ENCODE results near the gene ARHGAP30.

The ARHGAP30 gene

DNA sequence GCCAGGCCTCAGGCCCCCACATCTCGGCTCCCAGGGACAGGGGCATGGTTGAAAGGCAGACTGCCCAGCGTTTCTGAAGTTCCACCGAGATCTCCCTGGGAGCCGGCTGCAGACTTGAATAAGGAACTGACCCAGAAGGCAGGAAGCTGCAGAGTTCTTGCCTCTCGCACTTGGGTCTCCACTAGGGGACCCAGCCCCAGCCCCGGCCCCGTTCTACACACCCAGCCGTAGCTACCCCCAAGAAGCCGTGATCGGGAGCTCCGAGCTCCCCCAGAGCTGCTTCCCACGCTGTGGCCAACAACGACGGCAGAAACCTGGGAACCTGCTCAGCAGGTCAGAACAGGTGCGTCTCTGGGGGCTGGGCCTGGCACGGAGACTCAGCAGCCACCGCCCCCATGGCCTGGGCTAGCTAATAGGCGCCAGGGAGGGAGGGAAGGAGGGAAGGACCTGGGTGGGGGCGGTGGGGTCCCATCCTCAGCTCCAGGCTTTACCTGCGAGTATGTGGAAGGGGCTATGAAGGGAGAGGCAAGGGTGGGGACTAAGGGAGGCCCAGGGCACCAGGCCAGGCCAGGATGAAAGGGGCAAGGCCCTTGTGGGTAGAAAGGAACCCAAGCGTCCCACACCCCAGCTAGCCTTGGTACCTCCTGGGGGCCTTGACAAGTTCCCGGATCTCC is 19.7 kb upstream of the ARHGAP30 start, which contains the start of gene NECTIN4:
NECTIN4 (minus strand) TSS at position 308 of the 674 bp plus-strand sequence; CDS start at position 46, 262 bp downstream.
- peak; percentile 56 for DNase-seq

DNA sequence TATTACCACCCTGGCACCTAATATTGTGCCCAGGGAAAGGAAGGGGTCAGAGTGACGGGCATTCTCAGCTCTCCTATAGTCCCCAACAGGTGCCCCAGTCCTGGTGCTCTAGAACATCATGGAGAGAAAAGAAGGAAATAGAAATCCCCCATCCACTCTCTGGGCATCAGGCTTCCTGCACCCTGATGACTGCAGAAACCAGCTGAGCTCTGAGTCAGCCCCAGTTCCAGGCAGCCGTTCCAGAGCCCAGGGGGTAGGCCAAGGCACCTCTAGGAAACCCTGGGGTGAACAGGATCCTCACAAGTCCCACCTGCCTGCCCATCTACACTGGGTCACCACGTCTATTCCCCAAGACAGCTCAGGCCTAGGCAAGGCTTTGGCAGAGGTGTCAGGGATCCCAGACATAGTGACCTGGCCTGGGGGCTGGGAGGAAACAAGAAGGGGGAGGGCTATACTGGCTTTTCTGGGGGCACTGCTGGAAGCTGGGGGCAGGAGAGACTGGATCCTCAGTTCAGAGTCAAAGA is 19.0 kb upstream of the ARHGAP30 start:
- DNase-seq: no peak

DNA sequence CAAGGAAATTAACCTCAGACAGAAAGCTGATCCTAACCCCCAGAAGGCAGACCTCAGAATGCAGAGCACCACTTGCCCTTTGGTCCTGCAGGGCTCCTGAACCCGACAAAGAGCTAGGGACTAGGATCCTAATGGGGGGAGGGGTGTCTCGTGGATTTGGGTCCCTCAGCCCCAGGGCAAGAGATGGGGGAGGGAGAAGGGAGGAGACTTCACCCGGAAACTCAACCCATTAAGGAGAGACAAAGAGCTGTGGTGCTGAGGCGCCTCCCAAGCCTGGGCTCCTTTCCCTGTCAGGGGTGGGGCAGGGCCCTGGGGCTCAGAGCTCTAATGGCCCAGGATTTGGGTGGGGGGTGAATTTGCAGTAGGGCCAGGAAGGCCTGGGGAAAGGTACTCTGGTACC is 16.8 kb upstream of the ARHGAP30 start:
- DNase-seq: no peak

DNA sequence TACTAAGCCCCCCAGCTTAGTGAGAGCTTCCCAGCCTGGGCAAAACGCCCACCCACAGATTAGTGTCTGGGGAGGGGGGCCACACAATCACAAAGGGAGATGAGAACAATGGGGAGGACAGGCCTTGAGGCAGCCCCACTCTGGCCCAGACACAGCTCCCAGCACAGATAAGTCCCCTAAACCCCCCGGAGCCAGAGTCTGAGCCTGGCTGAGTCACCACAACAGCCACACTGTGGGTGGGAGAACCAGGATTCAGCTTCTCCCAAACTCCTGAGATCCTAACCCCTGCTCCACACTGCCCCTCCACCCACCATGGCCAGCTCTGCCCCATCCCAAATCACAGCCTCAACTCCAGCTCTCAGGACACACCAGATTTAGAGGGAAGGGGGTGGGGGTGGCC is 15.5 kb upstream of the ARHGAP30 start:
- DNase-seq: no peak

GRCh38 chr1:161084597-161084988 is 14.9 kb upstream of the ARHGAP30 start:
- DNase-seq: no peak

GRCh38 chr1:161083748-161084596 is 14.3 kb upstream of the ARHGAP30 start:
- no peak for DNase-seq

- peak; percentile 52 for DNase-seq
Measured at GRCh38 chr1:161082996-161083747, 13.5 kb upstream of the ARHGAP30 start.

DNA sequence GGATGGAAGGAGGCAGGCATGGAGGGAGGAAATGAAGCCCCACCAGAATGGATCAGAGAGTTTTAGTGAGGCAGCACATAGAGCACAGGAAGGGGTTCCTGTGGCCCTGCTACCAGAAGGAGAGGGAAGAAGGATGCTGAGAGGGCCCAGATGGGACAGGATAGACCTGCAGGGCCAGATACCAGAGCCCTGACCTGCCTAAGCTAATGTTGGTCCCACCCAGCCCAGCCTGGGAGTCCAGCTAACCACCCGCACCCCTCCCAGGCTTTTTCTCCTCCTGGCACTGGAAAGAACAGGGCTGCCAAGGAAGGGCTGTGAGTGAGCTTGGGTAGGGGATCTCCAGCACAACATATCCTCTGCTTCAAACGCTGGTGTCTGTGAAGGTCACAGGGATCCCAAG is 12.8 kb upstream of the ARHGAP30 start:
- no peak for DNase-seq

DNA sequence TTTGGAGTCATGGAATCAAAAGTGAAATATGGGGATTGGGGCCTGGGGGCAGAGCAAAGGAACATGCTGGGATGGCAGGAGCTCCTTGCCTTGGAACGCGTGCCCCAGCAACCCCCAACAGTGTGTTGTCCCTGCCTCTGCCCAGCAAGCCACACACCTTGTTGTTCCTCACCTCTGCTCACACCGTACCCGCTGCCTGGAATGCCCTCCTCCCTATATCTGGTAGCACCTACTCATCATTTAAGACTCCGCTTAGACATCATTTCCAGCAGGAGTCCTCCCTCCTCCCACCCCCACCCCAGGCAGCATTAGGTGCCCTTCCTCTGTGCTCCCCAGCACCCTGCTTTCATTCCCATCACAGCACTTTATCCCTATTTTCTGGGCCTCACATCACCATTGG is 11.8 kb upstream of the ARHGAP30 start:
- no peak for DNase-seq

GRCh38 chr1:161080441-161081405 is 11.0 kb upstream of the ARHGAP30 start:
- DNase-seq: no peak

- no peak for DNase-seq
Measured at GRCh38 chr1:161079436-161080110, 9.9 kb upstream of the ARHGAP30 start.

GRCh38 chr1:161077426-161077825 is 7.7 kb upstream of the ARHGAP30 start:
- no peak for DNase-seq

GRCh38 chr1:161076410-161076809 is 6.7 kb upstream of the ARHGAP30 start:
- no peak for DNase-seq

GRCh38 chr1:161074676-161075368 is 5.1 kb upstream of the ARHGAP30 start:
- DNase-seq: no peak

DNA sequence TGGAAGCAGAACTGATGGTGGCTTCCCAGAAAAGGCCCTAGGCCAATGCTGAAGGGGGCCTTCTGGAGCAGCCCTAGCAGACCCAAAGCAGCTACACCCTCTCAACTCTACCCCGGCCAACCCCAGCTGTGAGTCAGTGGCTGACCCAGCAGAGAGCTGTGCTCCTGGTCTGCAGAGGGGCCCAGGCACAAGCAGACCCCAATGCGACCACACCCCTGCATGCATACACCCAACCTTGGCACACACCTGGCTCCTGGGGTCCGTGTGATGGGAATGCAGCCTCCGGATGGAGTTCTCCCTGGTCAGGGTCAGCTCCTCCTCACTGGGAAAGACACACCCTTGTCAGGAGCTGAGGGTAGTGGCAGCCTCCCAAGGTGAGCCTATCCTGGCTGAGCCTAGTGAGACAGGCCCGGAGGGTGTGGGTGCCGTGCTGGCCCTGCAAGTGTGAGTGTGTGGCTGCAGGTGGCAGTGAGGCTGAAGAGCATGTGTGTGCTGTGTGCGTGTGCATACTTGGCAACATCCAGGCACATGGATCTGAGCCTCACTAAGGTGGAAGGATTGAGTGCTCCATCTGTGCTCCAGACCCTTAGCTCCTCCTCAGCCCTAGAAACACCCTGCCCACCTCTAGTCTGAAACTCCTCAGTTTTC is 3.9 kb upstream of the ARHGAP30 start:
- no peak for DNase-seq

- DNase-seq: no peak
Measured at GRCh38 chr1:161072751-161073449, 3.2 kb upstream of the ARHGAP30 start.

- peak; percentile 36 for DNase-seq
Measured at GRCh38 chr1:161071886-161072371, 2.2 kb upstream of the ARHGAP30 start.

GRCh38 chr1:161070761-161071160 is 1.1 kb upstream of the ARHGAP30 start:
- DNase-seq: no peak

- no peak for DNase-seq
Measured at GRCh38 chr1:161069241-161069640, 450 bp downstream of the ARHGAP30 start.

All from NCI-H510A (cell line).